H1 (cell line): ENCODE data around the gene CERT1. TPM values are rescaled to one million over a fixed set of nuclear protein-coding genes. Genes with fewer than 3 reads are reported as not detected.

Source experiments
- CTCF ChIA-PET: fragments of 300-600 bp; sonication (Branson Sonifier 250); formaldehyde crosslinking; loops from one replicate; lab custom pipeline; 2021; ENCODE audit not compliant: partially characterized antibody; lab: Charles Lee
- POLR2A ChIA-PET: fragments of 300-600 bp; sonication (Branson Sonifier 250); formaldehyde crosslinking; loops from one replicate; lab custom pipeline; 2021; ENCODE audit warnings: inconsistent platforms; ENCODE audit not compliant: partially characterized antibody; lab: Charles Lee
- DNase-seq, 2 experiments: peaks; one replicate each; pipeline versions ENCODE4 v3.0.0 to v3.0.0-alpha.2; 2010 to 2022; ENCODE audit warnings: low spot score in 2 of 2, low read depth in 1 of 2, mixed read lengths in 1 of 2
- FAIRE-seq: peaks from 2 replicates; lab custom pipeline; 2011; peaks lifted over from hg19 to GRCh38; lab: Jason Lieb, UNC
- H2AFZ ChIP-seq: 2 replicates; pipeline ENCODE4 v1.8.1; 2012; ENCODE audit warnings: low read length, inconsistent platforms
- H2AK5ac ChIP-seq: 2 replicates; pipeline ENCODE4 v1.6.1; 2013; ENCODE audit warnings: low read depth, low read length
- H2BK120ac ChIP-seq: replicated peaks from 2 replicates; pipeline ENCODE3; 2013; ENCODE audit warnings: low read depth, low read length, inconsistent platforms
- H2BK12ac ChIP-seq: 2 replicates; pipeline ENCODE4 v1.6.1; 2013; ENCODE audit warnings: low read depth, low read length
- H2BK15ac ChIP-seq: 2 replicates; pipeline ENCODE4 v1.6.1; 2013; ENCODE audit warnings: low read length
- H2BK20ac ChIP-seq: 2 replicates; pipeline ENCODE4 v1.6.1; 2013; ENCODE audit warnings: low read length
- H2BK5ac ChIP-seq: 2 replicates; pipeline ENCODE4 v1.6.1; 2013; ENCODE audit warnings: low read depth, low read length
- H3K14ac ChIP-seq: 2 replicates; pipeline ENCODE4 v1.6.1; 2013; ENCODE audit warnings: inconsistent platforms; ENCODE audit not compliant: insufficient read length
- H3K18ac ChIP-seq: 2 replicates; pipeline ENCODE4 v1.6.1; 2013; ENCODE audit warnings: low read length; ENCODE audit errors: extremely low read depth
- H3K23ac ChIP-seq: 2 replicates; pipeline ENCODE4 v1.6.1; 2013; ENCODE audit warnings: inconsistent platforms; ENCODE audit not compliant: insufficient read length
- H3K23me2 ChIP-seq: 2 replicates; pipeline ENCODE4 v1.6.1; 2013; ENCODE audit warnings: low read depth, low read length
- H3K27ac ChIP-seq: 2 replicates; pipeline ENCODE4 v1.6.1; 2011; ENCODE audit warnings: low read depth, low read length, inconsistent platforms
- H3K27me3 ChIP-seq, 4 experiments: replicated peaks in 1 of 4; 1 replicate in 1 of 4; 2 replicates in 3 of 4; pipeline versions ENCODE4 v1.6.1 to v1.8.1; 2011 to 2013; ENCODE audit warnings: low read length in 3 of 4, mild to moderate bottlenecking in 3 of 4, inconsistent platforms in 2 of 4, mixed read lengths in 2 of 4, moderate library complexity in 1 of 4; ENCODE audit not compliant: control insufficient read depth in 3 of 4, insufficient read depth in 3 of 4; ENCODE audit errors: extremely low read depth in 1 of 4
- H3K36me3 ChIP-seq, 4 experiments: 2 replicates each; pipeline versions ENCODE4 v1.6.1 to v1.8.1; 2011 to 2013; ENCODE audit warnings: mild to moderate bottlenecking in 4 of 4, low read length in 3 of 4, moderate library complexity in 2 of 4, control low read depth in 1 of 4, inconsistent platforms in 1 of 4; ENCODE audit not compliant: insufficient read depth in 4 of 4, control insufficient read depth in 2 of 4
- H3K4ac ChIP-seq: replicated peaks from 2 replicates; pipeline ENCODE3; 2013; ENCODE audit warnings: low read length, low read depth, mixed read lengths, inconsistent platforms; ENCODE audit not compliant: insufficient read length
- H3K4me1 ChIP-seq, 4 experiments: replicated peaks in 1 of 4; 1 replicate in 1 of 4; 2 replicates in 3 of 4; pipeline versions ENCODE4 v1.6.1 to v1.8.1; 2011 to 2013; ENCODE audit warnings: low read length in 3 of 4, inconsistent platforms in 2 of 4, mixed read lengths in 1 of 4; ENCODE audit not compliant: insufficient read depth in 4 of 4, control insufficient read depth in 3 of 4
- H3K4me2 ChIP-seq, 2 experiments: 2 replicates each; pipeline versions ENCODE4 v1.6.1 to v1.8.1; 2011 to 2013; ENCODE audit warnings: low read depth in 2 of 2, low read length in 2 of 2, control low read depth in 1 of 2, inconsistent platforms in 1 of 2, mild to moderate bottlenecking in 1 of 2; ENCODE audit not compliant: insufficient read depth in 1 of 2
- H3K4me3 ChIP-seq, 4 experiments: fragments of 200-600, 300-600 bp in 1 of 4; sonication (generic), shearing (Covaris generic), sonication (Bioruptor Twin) in 1 of 4; 2 replicates each; pipeline versions ENCODE4 v1.5.1 to v1.8.1; 2011 to 2016; ENCODE audit warnings: low read length in 4 of 4, low read depth in 3 of 4, control low read depth in 2 of 4, inconsistent platforms in 2 of 4, mild to moderate bottlenecking in 2 of 4, mixed read lengths in 1 of 4, moderate library complexity in 1 of 4; ENCODE audit not compliant: insufficient read depth in 2 of 4; ENCODE audit errors: extremely low read depth in 1 of 4
- H3K56ac ChIP-seq: replicated peaks from 2 replicates; pipeline ENCODE3; 2013; ENCODE audit warnings: low read depth, mild to moderate bottlenecking, mixed read lengths, low read length, inconsistent platforms; ENCODE audit not compliant: insufficient read length
- H3K79me1 ChIP-seq: 2 replicates; pipeline ENCODE4 v1.6.1; 2013; ENCODE audit warnings: low read depth, low read length, control low read depth
- H3K79me2 ChIP-seq, 2 experiments: 2 replicates each; pipeline versions ENCODE4 v1.6.1 to v1.8.1; 2012 to 2013; ENCODE audit warnings: low read length in 2 of 2, mild to moderate bottlenecking in 2 of 2, inconsistent platforms in 1 of 2; ENCODE audit not compliant: insufficient read depth in 2 of 2, control insufficient read depth in 1 of 2
- H3K9ac ChIP-seq, 4 experiments: replicated peaks in 1 of 4; 1 replicate in 1 of 4; 2 replicates in 3 of 4; pipeline versions ENCODE4 v1.6.1 to v1.8.1; 2011 to 2013; ENCODE audit warnings: low read depth in 3 of 4, low read length in 3 of 4, control low read depth in 2 of 4, mild to moderate bottlenecking in 2 of 4, moderate library complexity in 2 of 4, inconsistent platforms in 1 of 4; ENCODE audit errors: extremely low read depth in 1 of 4
- H3K9me3 ChIP-seq, 2 experiments: 2 replicates each; pipeline versions ENCODE4 v1.6.1 to v1.8.1; 2012 to 2013; ENCODE audit warnings: mild to moderate bottlenecking in 2 of 2, moderate library complexity in 2 of 2, control low read depth in 1 of 2, inconsistent platforms in 1 of 2, low read depth in 1 of 2, low read length in 1 of 2, mixed read lengths in 1 of 2; ENCODE audit not compliant: insufficient read depth in 2 of 2
- H4K20me1 ChIP-seq, 2 experiments: replicated peaks in 1 of 2; 2 replicates each; pipeline versions ENCODE3 to v1.8.1; 2011 to 2013; ENCODE audit warnings: inconsistent platforms in 2 of 2, low read length in 2 of 2, mild to moderate bottlenecking in 1 of 2; ENCODE audit not compliant: insufficient read depth in 2 of 2, control insufficient read depth in 1 of 2
- H4K5ac ChIP-seq: 2 replicates; pipeline ENCODE4 v1.6.1; 2013; ENCODE audit warnings: low read length, low read depth, mixed read lengths, inconsistent platforms; ENCODE audit not compliant: insufficient read length
- H4K8ac ChIP-seq: 2 replicates; pipeline ENCODE4 v1.8.0; 2013; ENCODE audit warnings: mild to moderate bottlenecking, moderate library complexity, low read length, inconsistent platforms; ENCODE audit not compliant: insufficient read depth; ENCODE audit errors: extremely low read depth
- H4K91ac ChIP-seq: replicated peaks from 2 replicates; pipeline ENCODE3; 2013; ENCODE audit warnings: low read length, mixed read lengths, inconsistent platforms; ENCODE audit not compliant: insufficient read length
- CEBPB ChIP-seq: IDR thresholded peaks from 2 replicates; pipeline ENCODE4 v1.6.1; 2012; ENCODE audit warnings: low read depth, low read length
- CTBP2 ChIP-seq: IDR thresholded peaks from 2 replicates; pipeline ENCODE4 v1.7.0; 2011; ENCODE audit warnings: borderline replicate concordance, mild to moderate bottlenecking, moderate library complexity, mixed read lengths, low read length; ENCODE audit not compliant: insufficient read depth, insufficient read length
- FOSL1 ChIP-seq: IDR thresholded peaks from 2 replicates; pipeline ENCODE4 v1.6.1; 2011; ENCODE audit warnings: mild to moderate bottlenecking, low read depth, low read length, moderate library complexity; ENCODE audit not compliant: insufficient read depth
- KDM5A ChIP-seq: fragments of 200-600 bp; IDR thresholded peaks from 2 replicates; pipeline ENCODE4 v1.7.1; 2012; ENCODE audit warnings: mild to moderate bottlenecking, low read length, inconsistent platforms, mixed read lengths
- NANOG ChIP-seq: IDR thresholded peaks from 2 replicates; pipeline ENCODE4 v1.6.1; 2011; ENCODE audit warnings: low read length, low read depth, mild to moderate bottlenecking, inconsistent platforms; ENCODE audit not compliant: insufficient read depth, poor library complexity, severe bottlenecking
- PHF8 ChIP-seq: fragments of 200-600 bp; sonication (generic); conservative IDR thresholded peaks from 2 replicates; pipeline ENCODE4 v1.7.1; 2012; ENCODE audit warnings: low read depth, mild to moderate bottlenecking, inconsistent platforms, low read length, moderate library complexity
- SIRT6 ChIP-seq: IDR thresholded peaks from one replicate; pipeline ENCODE4 v1.7.1; 2012; ENCODE audit warnings: low read length, inconsistent platforms
- polyA plus RNA-seq, 7 experiments: library from polyadenylated mRNA; depleted of rRNA in 3 of 7; stranded (reverse) in 5 of 7; unstranded in 2 of 7; fragments of >200 nt in 5 of 7; fragments of 200-250 nt in 2 of 7; gene quantifications; 1 replicate in 5 of 7; 2 replicates in 1 of 7; 4 replicates in 1 of 7; pipeline versions ENCODE4 v1.2.1 to v1.2.3, GENCODE V29; 2011 to 2013; ENCODE audit warnings: missing spikeins in 2 of 7, mixed read lengths in 2 of 7
- total RNA-seq: library from RNA; stranded (reverse); fragmentation: NEBNext Ultra II Directional; extraction: Animal tissue kit (Norgen Biotek cat#: 25700); gene quantifications from 2 replicates; pipeline ENCODE4 v1.2.1, GENCODE V29; 2021

Gene CERT1
- total and polyA plus RNA-seq, 2 of the 8 experiments (the other 6 are each of a cell fraction or from before 2014, with no cell fraction given): 7.8 to 55.3 TPM

- no peak for TF ChIP-seq NANOG
These were observed 20.8 kb upstream of the CERT1 start (continued) for GRCh38 chr5:75532190-75532589.

GRCh38 chr5:75529185-75529584 lies 17.8 kb upstream of the CERT1 start:
- no peak overlapping the region for H3K56ac ChIP-seq
- H3K4ac ChIP-seq: no peak overlapping the region
- no peak overlapping the region for H3K9ac ChIP-seq
- H3K27me3 ChIP-seq: no peaks in the 10 kb centered on the region
- no peak overlapping the region for H3K27ac ChIP-seq
- H4K5ac ChIP-seq: no peak overlapping the region
- POLR2A ChIA-PET: interaction anchor here (1.1 kb wide), 1 partner anchor 19 kb away, joined by 8 read pairs; no protein-coding TSS in a partner anchor
- no peak overlapping the region for H3K4me3 ChIP-seq
- no peak overlapping the region for H4K8ac ChIP-seq
- H3K4me1 ChIP-seq: no peaks in the 10 kb centered on the region
- no peak overlapping the region for H3K4me2 ChIP-seq
- no peaks in the 10 kb centered on the region for H3K9me3 ChIP-seq
- no peak overlapping the region for H2BK120ac ChIP-seq
- no peak overlapping the region for H3K23ac ChIP-seq
- no peak overlapping the region for H3K18ac ChIP-seq
- CTCF ChIA-PET: no interaction called here
- no peak overlapping the region for H3K14ac ChIP-seq
- no peaks in the 10 kb centered on the region for H3K36me3 ChIP-seq
- H3K79me2 ChIP-seq: no peaks in the 10 kb centered on the region
- no peak overlapping the region; the same call in 1 of the 2 replicates for H2BK5ac ChIP-seq
- no peaks in the 10 kb centered on the region for H3K79me1 ChIP-seq
- H2BK12ac ChIP-seq: no peak overlapping the region
- DNase-seq (no peak), FAIRE-seq (no peak)
- TF ChIP-seq KDM5A: no peak
- no peak for TF ChIP-seq PHF8
- TF ChIP-seq CEBPB: no peak
- TF ChIP-seq FOSL1: no peak
- TF ChIP-seq CTBP2: no peak
- TF ChIP-seq SIRT6: no peak
- no peaks in the 10 kb centered on the region for H3K23me2 ChIP-seq
- no peak overlapping the region for H2BK15ac ChIP-seq
- H2AK5ac ChIP-seq: no peak overlapping the region
- no peaks in the 10 kb centered on the region for H4K20me1 ChIP-seq
- no peak overlapping the region for H2AFZ ChIP-seq
- H2BK20ac ChIP-seq: no peak overlapping the region
- H4K91ac ChIP-seq: no peak overlapping the region
